Stimulated activated CD8-positive, alpha-beta memory T cell treated with anti-CD3 and anti-CD28 coated beads, Interleukin-15, amount 100 ng/mL, for 4 hours (primary cell): ENCODE measurements around the gene DUS2.
"Not testable (repeated sequence)": the region's sequence is repeated elsewhere in the genome, so short reads cannot be mapped to it uniquely, and the experiment has no call there.

Experiments
- DNase-seq, 2 donors: peaks; one replicate each; pipeline ENCODE4 v3.0.0-alpha.2; 2020; ENCODE audit warnings: low read depth in 2 of 2

DUS2 gene

DNA sequence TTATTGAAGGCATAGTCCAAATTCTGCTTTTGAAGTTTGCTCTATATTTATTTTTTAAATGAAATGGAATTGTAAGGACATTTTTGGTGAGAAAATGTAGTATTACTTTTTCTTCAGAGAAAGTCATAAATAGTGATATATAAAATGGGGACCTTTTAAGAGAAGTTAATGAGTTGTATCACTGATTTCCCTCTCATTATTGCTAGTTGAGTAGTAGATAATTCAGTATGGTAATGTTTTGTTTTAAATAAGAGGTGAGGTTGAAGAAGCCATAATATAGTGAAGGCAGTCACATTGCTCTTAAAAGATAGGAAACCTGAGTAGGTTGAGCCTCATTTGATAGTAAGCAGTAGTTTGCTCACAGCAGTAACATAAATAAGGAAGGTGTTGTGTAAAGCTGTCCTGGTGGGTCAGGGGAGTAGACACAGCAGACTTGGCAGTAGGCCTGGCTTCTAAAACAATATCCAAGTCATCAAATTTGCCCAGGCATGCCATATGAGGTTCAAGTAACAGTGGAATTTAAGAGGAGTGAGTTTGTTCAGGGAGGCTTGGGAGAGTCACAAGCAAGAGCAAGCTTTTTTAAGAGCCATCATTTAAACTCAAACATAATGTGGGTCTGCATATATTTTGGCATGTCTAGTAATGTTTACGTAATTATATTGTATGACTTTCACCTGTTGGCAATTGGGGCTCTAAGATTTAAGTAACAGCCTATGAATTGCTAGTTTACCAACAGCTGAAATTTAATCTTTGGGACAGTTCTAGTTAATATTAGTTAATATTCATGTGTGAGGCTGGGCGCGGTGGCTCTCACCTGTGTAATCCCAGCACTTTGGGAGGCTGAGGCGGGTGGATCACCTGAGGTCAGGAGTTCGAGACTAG lies 68.5 kb downstream of the DUS2 start:
- no peak for DNase-seq

DNA sequence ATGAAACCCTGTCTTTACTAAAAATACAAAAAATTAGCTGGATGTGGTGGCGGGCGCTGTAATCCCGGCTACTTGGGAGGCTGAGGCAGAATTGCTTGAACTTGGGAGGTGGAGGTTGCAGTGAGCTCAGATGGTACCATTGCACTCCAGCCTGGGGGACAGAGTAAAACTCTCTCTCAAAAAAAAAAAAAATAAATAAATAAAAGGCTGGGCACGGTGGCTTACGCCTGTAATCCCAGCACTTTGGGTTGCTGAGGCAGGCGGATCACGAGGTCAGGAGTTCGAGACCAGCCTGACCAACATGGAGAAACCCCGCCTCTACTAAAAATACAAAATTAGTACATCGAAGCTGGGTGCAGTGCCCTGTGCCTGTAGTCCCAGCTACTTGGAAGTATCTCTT lies 69.2 kb downstream of the DUS2 start:
- not testable (repeated sequence) for DNase-seq

DNA sequence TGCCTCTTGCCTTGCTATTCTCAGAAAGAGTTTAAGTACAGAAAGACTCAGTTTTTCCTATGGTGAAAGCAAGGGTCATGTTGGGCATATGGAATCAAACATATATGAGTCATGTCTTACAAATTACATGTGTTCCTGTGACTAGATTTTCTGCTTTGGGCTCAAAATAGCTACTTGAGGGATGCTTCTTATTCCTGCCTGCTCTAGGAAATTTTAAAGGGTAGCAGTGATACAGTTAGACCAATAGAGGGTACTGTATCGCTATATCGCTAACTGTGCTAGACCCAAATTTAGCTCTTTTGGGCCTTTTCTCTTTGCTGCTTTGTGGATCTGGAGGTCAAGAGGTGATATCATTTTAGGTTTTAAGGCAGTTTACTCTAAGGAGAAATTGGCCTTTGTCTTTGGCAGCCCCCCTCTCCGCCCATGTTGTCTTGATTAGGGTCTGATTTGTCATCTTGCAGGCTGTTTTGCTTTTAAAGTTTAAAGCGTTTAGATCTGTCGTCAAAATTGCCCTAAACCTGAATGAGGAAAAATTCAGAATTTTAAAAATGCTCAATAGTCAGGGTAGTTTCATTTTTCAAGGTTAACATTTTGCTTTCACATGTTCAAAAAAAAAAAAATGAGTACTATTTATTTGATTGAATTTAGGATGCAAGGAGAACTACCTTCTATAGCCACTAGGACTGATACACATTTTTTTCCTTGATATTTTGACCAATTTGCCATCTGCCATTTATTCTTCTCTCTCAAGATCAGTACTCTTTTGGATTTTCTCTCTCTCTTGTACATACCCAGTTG lies 70.9 kb downstream of the DUS2 start:
- no peak for DNase-seq

DNA sequence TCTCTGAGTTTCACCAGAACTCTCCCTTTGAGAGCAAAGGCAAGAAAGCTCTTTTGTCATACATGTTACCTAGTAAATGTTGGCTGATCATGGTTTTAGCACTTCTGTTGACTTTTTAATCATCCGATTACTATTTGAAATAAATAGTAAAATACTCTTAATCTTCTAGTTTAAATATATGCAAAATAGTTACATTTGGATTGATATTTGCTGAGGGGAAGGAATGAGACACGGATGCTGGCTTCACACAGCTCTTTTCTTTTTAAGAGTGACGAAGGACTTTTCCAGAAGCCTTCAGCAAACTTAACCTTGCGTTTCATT lies 71.5 kb downstream of the DUS2 start:
- no peak for DNase-seq

DNA sequence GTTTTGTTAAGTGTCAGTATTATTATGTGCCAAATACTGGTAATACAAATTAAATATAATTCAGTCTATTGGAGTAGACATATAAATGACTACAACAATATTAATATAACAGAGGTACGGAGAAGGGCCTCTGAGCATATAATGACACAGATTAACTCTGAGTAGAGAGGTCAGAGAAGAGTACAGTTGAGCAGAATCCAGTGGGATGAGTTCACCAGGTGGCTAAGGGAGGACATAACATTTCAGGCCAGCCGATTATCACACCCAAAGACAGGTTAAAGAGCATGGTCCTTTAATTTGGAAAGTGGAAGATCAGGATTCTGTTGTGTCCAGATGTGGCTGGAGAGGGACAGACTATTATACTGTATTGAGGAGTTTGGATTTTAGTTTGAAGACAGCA lies 73.4 kb downstream of the DUS2 start:
- no peak for DNase-seq

DNA sequence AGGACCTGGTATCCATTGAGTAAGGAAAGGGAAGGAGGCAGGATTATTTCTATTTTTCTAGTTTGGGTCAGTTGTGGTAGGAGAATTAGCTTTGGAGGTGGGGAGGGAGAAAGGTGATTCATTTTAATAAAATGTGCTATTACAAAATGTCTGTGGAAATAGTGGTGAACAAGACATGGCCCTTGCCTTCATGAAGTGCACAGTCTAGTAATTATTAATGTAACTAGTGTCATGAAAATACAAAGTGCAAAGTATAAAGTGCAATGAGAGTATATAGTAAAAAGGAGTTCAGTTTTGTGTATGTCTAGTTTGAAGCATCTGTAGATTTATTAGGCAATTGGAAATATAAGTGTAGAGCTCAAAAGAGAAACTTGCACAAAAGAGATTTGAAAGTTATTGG lies 74.0 kb downstream of the DUS2 start:
- DNase-seq: no peak

DNA sequence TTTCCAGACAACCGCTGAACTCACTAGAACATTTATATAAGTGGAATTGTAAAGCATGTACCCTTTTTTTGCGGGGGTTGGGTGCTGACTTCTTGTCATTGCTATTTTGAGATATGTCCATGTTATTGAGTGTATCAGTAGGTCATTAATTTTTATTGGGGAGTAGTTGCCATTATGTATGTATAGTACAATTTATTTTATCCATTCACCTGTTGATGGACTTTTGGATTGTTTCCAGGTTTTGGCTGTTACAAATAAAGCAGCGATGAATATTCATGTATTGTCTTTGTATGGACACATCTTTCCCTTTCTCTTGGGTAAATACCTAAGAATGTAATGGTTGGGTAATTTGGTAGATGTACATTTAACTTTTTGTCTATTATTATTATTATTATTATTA lies 74.8 kb downstream of the DUS2 start:
- DNase-seq: no peak

DNA sequence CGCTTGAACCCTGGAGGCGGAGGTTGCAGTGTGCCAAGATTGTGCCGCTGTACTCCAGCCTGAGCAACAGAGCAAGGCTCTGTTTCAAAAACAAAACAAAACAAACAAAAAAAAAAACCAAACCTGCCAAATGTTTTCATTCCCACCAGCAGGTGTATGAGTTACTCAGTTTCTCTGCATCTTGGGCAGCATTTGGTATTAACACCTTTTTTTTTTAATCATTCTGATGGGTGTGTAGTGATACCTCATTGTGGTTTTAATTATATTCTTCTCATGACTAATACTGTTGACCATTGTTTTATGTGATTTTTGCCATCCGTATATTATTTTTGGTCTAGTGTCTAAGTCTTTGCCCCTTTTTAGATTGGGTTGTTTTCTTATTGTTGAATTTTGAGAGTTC lies 77.4 kb downstream of the DUS2 start:
- DNase-seq: no peak

DNA sequence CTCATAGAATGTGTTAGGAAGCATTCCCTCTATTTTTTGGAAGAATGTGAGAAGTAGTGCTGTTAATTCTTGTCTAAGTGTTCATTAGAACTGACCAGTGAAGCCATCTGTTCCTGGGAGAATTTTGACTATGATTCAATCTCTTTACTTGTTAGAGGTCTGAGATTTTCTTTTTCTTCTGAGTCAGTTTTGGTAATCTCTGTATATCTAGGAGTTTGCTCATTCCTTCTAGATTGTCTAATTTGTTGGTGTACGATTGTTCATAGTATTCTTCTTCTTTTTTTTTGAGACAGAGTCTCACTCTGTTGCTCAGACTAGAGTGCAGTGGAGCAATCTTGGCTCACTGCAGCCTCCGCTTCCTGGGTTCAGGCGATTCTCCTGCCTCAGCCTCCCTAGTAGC lies 82.5 kb downstream of the DUS2 start:
- no peak for DNase-seq

DNA sequence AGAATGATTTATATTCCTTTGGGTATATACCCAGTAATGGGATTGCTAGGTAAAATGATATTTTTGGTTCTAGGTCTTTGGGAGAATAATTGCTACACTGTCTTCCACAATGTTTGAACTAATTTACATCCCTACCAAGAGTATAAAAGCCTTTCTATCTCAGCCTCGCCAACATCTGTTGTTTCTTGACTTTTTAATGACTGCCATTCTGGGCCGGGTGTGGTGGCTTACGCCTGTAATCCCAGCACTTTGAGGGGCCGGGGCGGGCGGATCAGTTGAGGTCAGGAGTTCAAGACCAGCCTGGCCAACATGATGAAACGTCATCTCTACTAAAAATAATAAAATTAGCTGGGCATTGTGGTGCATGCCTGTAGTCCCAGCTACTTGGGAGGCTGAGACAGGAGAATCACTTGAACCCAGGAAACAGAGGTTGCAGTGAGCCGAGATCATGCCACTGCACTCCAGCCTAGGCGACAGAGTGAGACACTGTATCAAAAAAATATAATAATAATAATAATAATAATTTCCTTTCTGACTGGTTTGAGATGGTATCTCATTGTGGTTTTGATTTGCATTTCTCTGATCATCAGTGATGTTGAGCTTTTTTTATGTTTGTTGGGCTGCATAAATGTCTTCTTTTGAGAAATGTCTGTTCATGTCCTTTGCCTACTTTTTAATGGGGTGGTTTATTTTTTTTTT lies 84.3 kb downstream of the DUS2 start:
- not testable (repeated sequence) for DNase-seq

DNA sequence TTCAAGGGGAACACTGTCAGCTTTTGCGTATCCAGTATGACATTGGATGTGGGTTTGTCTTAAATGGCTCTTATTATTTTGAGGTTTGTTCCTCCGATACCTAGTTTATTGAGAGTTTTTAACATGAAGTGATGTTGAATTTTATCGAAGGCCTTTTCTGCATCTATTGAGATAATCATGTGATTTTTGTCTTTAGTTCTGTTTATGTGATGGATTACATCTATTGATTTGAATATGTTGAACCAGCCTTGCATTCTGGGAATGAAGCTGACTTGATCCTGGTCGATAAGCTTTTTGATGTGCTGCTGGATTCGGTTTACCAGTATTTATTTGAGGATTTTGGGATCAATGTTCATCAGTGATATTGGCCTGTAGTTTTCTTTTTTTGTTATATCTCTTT lies 86.1 kb downstream of the DUS2 start:
- not testable (repeated sequence) for DNase-seq

DNA sequence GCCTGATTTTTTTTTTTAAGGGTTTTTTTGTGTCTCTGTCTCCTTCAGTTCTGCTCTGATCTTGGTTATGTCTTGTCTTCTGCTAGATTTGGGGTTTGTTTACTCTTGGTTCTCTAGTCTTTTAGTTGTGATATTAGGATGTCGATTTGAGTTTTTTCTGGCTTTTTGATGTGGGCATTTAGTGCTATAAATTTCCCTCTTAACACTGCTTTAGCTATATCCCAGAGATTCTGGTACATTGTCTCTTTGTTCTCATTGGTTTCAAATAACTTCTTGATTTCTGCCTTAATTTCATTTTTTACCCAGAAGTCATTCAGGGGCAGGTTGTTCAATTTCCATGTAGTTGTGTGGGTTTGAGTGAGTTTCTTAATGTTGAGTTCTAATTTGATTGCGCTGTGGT lies 87.5 kb downstream of the DUS2 start:
- not testable (repeated sequence) for DNase-seq

DNA sequence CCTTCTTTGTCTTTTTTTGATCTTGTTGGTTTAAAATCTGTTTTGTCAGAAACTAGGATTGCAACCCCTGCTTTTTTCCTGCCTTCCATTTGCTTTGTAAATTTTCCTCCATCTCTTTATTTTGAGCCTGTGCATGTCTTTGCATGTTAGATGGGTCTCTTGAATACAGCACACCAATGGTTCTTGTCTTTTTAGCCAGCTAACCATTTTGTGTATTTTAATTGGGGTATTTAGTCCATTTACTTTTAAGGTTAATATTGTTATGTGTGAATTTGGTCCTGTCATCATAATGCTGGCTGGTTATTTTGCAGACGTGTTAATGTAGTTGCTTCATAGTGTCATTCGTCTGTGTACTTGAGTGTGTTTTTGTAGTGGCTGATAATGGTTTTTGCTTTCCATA lies 88.3 kb downstream of the DUS2 start:
- no peak for DNase-seq

DNA sequence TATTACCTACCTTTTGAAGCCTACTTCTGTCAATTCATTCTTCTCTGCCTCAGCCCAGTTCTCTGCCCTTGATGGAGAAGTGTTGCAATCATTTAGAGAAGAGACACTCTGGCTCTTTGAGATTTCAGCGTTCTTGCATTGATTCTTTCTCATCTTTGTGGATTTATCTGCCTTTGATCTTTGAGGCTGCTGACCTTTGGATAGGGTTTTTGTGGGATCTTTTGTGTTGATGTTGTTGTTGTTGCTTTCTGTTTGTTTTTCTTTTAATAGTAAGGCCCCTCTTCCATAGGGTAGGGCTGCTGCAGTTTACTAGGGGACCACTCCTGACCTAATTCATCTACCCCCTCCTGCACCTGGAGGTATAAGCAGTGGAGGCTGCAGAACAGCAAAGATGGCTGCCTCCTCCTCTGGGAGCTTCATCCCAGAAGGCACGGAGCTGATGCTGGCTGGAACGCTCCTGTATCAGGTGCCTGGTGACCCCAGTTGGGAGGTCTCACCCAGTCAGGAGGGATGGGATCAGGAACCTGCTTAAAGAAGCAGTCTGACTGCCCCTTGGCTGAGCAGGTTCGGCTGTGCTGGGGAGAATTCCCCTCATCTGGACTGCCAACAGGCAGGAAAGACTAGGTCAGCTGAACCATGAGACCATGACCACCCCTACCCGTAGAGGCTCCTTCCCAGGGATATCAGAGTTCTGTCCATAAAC lies 90.1 kb downstream of the DUS2 start:
- no peak for DNase-seq

DNA sequence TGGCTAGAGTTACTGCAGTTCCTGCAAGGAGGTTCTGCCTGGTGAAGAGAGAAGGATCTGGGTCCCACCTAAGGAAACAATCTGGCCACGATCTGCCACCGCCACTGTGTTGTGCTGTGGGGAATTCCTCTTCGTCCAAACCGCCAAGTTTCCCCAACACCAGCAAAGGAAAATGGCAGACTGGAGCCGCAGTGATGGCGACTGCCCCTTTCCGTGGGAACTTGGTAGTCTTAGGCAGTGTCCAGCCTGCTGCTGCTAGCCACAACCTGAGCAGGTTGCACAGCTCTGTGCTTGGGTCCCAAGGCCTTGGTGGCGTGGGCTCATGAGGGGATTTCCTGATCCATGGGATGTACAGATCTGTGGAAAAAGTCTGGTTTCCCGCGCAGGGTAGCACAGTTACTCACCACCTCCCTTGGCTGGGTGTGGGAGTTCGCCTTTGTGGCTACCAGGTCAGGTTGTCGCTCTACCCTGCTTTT lies 90.7 kb downstream of the DUS2 start:
- DNase-seq: no peak

DNA sequence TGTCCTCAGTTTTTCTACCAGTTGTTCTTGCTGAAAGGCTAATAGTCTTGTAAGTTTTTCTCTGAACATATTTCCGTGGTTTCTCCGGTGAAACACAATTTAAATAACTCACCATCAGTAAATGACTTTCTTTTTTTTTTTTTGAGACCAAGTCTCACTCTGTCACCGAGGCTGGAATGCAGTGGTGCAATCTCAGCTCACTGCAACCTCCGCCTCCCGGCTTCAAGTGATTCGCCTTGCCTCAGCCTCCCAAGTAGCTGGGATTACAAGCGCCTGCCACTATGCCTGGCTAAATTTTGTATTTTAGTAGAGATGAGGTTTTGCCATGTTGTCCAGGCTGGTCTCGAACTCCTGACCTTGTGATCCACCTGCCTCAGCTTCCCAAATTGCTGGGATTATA lies 91.9 kb downstream of the DUS2 start:
- not testable (repeated sequence) for DNase-seq

DNA sequence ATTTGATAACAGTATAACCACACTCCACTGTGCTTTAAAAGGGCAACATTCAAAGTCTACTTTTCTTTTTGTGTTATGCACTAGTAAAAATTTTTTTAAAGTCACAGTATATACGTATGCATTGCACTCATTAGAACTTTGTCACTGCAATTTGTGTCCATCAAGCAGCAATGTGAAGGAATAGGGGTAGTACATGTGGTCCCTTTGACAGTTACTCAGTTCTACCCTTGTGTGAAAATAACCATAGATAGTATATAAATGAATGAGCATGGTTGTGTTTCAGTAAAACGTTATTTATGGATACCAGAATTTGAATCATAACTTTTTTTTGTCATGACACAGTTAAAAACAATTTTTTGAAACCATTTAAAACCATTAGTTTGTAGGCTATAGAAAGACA lies 92.8 kb downstream of the DUS2 start:
- no peak for DNase-seq

DNA sequence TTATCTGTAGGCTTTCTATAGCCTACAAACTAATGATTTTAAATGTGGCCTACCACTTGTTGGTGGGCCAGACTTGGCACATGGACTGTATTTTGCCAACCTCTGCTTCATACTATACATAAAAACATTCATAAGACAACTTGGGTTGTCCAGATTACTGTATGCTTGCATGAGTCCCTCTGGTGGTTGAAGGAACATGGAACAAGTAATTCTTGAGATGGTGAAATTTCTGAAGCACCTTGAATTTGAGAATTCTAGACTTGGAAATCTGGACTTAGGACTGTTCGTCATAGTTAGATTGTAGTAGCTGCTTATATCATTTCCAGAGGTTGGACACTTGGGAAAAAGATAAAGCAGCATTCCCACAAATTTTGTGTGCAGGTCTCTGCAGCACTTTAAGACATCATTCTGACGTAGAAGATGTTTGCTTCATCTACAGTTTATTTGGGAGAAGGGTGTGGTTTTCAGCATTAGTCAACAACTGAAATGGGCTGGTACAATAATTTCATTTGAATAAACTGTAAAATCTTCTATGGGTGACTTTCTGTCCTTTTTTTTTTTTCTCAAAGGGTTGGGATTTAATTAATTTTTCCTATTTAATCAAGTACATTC lies 93.3 kb downstream of the DUS2 start:
- no peak for DNase-seq

DNA sequence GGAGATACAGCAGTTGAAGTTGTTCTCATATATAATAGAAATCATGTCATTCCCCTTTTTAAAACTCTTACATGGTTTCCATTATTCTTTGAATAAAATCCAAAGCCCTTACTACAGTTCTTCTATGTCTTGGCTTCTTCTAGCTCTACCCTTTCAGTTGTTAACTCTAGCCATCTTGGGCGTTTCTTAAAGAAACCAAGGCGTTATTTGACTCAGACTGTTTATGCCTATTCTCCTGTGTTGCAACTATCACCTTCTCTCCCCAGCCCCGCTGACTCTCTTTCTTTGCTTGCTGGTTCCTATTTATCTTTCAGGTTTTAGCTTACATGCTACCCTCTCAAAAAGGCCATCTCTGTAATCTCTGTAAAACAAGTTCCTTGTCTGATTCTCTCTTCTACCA lies 94.8 kb downstream of the DUS2 start:
- DNase-seq: no peak

DNA sequence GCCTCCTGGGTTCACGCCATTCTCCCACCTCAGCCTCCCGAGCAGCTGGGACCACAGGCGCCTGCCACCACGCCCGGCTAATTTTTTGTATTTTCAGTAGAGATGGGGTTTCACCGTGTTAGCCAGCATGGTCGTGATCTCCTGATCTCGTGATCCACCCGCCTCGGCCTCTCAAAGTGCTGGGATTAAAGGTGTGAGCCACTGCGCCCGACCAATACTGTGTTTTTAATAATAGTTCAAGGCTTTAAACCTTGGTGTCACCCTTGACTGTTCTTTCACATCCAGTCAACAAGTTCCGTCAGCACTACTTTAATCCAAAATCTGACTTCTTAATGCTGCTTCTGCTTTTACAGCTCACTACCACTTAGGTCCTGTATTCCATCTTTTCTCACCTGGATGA lies 95.9 kb downstream of the DUS2 start:
- not testable (repeated sequence) for DNase-seq

DNA sequence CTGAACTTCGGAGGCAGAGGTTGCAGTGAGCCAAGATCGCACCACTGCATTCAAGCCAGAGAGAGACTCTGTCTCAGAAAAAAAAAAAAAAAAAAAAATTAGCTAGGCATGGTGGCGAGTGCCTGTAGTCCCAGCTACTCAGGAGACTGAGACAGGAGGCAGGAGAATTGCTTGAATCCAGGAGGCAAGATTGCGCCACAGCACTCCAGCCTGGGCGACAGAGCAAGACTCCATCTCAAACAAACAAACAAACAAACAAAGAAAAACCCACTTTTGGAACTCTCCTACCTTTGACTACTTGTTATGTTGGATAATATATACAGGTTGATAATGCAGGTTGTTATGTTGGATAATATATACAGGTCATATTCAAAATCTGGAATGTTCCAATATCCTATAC lies 97.4 kb downstream of the DUS2 start:
- DNase-seq: not testable (repeated sequence)
